GM19438 (cell line): ENCODE results near the gene RHO.
A peak's percentile ranks its signal among the peaks of the same experiment; 100 is the strongest.

Experiments used
- ATAC-seq: cut with Tn5 transposase; IDR thresholded peaks from one replicate; pipeline ENCODE4 v1.9.1; 2021; ENCODE audit warnings: low read depth; ENCODE audit not compliant: unreplicated experiment

RHO gene

GRCh38 chr3:129557548-129557894 lies 29.1 kb downstream of the RHO start:
- ATAC-seq, result no peak

GRCh38 chr3:129558081-129558771 lies 29.8 kb downstream of the RHO start:
- ATAC-seq, result no peak

- peak; percentile 49 for ATAC-seq
These were observed 30.5 kb downstream of the RHO start for GRCh38 chr3:129558772-129559564.

- no peak for ATAC-seq
These were observed 31.2 kb downstream of the RHO start for GRCh38 chr3:129559565-129560079.

GRCh38 chr3:129560269-129560787 lies 31.9 kb downstream of the RHO start:
- no peak for ATAC-seq

GRCh38 chr3:129560911-129561594 lies 32.6 kb downstream of the RHO start:
- no peak for ATAC-seq

- ATAC-seq, result no peak
These were observed 33.3 kb downstream of the RHO start for GRCh38 chr3:129561619-129562248.

- ATAC-seq, result no peak
These were observed 34.4 kb downstream of the RHO start for GRCh38 chr3:129562803-129563202.

- no peak for ATAC-seq
These were observed 34.9 kb downstream of the RHO start for GRCh38 chr3:129563332-129563731.

GRCh38 chr3:129563850-129564535 lies 35.6 kb downstream of the RHO start:
- ATAC-seq, result no peak

GRCh38 chr3:129564981-129565644 lies 36.7 kb downstream of the RHO start:
- ATAC-seq, result no peak

- no peak for ATAC-seq
These were observed 37.5 kb downstream of the RHO start for GRCh38 chr3:129565902-129566301.

- no peak for ATAC-seq
These were observed 38.8 kb downstream of the RHO start for GRCh38 chr3:129567176-129567705.

- ATAC-seq, result no peak
These were observed 39.5 kb downstream of the RHO start for GRCh38 chr3:129567939-129568338.

GRCh38 chr3:129569856-129570255 lies 41.4 kb downstream of the RHO start:
- no peak for ATAC-seq

GRCh38 chr3:129571605-129572547 lies 43.4 kb downstream of the RHO start:
- no peak for ATAC-seq

GRCh38 chr3:129572603-129573002 lies 44.2 kb downstream of the RHO start:
- no peak for ATAC-seq

- no peak for ATAC-seq
These were observed 45.1 kb downstream of the RHO start for GRCh38 chr3:129573493-129573892.
